Activated CD4-positive, CD25-positive, alpha-beta regulatory T cell treated with anti-CD3 and anti-CD28 coated beads, Interleukin-2, amount 50 U/mL, for 72 hours (primary cell): ENCODE measurements around the gene GSTK1.
"Not testable (repeated sequence)": the region's sequence is repeated elsewhere in the genome, so short reads cannot be mapped to it uniquely, and the experiment has no call there.

Experiments
- DNase-seq: peaks from one replicate; pipeline ENCODE4 v3.0.0; 2021

Gene GSTK1

DNA sequence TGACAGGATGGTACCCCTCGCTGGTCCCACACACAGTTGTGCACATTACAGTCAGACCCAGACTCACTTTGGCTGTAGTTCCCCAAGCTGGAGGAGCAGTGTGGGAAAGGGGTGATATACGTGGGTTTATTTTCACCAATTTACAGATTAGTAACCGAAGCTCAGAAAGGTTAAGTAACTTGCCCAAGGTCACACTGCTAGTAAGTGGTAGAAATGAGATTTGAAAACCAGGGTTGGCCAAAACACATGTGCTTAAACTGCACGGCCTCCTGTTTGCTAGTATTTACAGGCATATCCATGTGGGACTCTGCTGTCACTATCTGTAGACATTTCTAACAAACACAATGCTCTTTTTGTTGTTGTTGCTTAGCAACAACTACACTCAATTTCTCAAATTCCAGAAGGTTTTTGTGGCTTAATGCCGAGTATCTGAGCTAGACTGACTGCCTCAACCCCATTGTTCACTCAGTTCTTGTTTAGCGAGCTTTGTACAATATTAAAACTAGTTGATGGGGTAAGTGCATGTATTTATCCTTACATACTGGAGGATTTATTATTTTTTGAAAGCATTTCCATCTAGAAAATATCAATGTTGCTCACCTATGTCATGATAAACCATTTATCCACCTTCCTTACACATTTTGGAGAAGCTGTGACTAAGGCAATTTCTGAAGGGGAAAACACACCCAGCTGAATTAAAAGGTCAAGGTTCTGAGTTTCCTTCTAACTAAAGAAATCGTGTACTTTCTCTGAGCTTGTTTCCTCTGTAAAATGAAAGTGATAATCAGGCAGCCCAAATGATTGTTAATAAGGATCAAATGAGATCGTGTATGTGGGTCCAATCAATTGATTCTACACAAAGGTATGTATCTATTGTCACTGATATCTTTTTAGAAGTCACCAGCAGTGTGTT is 16.2 kb downstream of the GSTK1 start:
- DNase-seq: no peak

DNA sequence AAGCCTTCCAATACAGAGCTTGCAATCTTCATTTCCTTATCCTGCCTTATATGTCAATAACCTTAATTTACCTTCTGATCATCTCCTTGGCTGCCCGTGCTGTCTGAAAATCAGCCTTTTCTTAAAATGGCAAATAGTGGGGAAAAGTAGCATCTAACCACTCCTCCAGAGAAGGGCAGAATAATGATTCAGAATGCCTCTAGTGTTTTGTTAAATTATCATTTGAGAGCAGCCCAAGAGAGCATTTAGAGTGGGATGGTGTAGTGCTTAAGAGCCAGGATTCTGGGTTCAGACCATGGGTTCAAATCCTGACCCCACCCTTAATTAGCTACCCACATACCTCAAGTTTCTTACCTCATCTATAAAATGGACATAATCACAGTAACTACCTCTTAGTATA is 16.9 kb downstream of the GSTK1 start:
- DNase-seq: no peak

DNA sequence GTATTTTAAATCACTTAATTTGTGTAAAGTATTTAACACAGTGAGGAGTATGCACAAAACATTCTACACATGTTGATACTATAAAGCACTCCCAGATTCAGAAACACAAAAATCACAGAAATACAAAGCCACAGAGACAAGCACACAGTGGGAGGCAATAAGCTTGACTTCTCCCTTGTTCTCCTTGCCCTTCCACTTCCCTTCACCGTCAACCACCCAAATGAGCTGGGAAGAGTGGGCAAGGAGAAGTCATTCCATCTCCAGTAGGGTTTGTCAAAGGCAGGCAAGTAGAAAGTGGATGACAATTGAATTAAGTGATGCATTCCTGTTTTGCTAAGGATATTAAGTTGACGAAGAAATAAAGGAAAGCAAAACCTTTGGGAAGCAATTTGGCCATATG is 17.3 kb downstream of the GSTK1 start:
- no peak for DNase-seq

GRCh38 chr7:143281529-143281928 is 18.3 kb downstream of the GSTK1 start:
- DNase-seq: no peak

- DNase-seq: no peak
Measured at GRCh38 chr7:143282124-143282523, 18.9 kb downstream of the GSTK1 start.

DNA sequence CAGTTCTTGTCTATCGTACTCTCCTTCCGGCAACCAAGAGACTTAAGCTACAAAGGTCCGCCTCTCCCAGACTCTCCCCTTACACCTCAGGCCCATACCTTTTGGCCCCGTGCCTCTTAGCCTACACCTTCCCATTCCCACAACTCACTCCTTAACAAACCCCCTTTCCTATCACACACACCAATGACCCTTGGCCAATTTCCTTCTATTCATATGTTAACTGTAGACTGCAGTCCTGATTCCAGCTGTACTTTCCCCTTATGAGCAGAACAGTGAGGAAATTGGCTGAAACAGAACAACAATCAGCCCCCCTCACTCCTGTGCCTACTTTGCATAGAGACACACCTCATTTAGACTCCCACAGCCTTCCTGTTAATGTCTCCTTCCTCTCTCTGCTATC is 20.1 kb downstream of the GSTK1 start:
- no peak for DNase-seq

- no peak for DNase-seq
Measured at GRCh38 chr7:143284591-143285469, 21.6 kb downstream of the GSTK1 start, which contains the start of gene TMEM139. Gene TMEM139 (plus strand): TSS chr7:143284958. CDS start chr7:143285958, 1,000 bp downstream.

GRCh38 chr7:143285470-143285778 is 22.2 kb downstream of the GSTK1 start:
- DNase-seq: no peak

DNA sequence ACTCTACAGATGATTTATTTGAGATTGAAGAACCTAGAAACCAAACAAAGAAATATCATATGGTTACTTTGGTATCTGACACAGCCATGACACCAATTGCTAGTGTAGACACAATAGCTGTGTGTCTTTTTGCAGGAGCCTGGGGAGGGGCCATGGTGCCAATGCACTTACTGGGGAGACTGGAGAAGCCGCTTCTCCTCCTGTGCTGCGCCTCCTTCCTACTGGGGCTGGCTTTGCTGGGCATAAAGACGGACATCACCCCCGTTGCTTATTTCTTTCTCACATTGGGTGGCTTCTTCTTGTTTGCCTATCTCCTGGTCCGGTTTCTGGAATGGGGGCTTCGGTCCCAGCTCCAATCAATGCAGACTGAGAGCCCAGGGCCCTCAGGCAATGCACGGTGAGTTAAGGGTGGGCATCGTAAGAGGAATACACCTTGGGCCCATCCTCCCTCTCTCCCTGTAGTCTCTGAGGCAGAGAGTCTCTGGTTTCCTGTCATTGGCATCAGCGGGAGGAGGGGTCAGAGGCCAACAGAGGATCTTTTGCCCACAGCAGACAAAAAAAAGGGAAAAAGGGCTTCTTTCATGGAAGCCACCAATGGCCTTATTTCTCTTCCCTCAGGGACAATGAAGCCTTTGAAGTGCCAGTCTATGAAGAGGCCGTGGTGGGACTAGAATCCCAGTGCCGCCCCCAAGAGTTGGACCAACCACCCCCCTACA is 22.7 kb downstream of the GSTK1 start:
- no peak for DNase-seq

DNA sequence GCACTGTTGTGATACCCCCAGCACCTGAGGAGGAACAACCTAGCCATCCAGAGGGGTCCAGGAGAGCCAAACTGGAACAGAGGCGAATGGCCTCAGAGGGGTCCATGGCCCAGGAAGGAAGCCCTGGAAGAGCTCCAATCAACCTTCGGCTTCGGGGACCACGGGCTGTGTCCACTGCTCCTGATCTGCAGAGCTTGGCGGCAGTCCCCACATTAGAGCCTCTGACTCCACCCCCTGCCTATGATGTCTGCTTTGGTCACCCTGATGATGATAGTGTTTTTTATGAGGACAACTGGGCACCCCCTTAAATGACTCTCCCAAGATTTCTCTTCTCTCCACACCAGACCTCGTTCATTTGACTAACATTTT is 23.3 kb downstream of the GSTK1 start:
- DNase-seq: no peak

- no peak for DNase-seq
Measured at GRCh38 chr7:143287339-143287934, 24.2 kb downstream of the GSTK1 start.

DNA sequence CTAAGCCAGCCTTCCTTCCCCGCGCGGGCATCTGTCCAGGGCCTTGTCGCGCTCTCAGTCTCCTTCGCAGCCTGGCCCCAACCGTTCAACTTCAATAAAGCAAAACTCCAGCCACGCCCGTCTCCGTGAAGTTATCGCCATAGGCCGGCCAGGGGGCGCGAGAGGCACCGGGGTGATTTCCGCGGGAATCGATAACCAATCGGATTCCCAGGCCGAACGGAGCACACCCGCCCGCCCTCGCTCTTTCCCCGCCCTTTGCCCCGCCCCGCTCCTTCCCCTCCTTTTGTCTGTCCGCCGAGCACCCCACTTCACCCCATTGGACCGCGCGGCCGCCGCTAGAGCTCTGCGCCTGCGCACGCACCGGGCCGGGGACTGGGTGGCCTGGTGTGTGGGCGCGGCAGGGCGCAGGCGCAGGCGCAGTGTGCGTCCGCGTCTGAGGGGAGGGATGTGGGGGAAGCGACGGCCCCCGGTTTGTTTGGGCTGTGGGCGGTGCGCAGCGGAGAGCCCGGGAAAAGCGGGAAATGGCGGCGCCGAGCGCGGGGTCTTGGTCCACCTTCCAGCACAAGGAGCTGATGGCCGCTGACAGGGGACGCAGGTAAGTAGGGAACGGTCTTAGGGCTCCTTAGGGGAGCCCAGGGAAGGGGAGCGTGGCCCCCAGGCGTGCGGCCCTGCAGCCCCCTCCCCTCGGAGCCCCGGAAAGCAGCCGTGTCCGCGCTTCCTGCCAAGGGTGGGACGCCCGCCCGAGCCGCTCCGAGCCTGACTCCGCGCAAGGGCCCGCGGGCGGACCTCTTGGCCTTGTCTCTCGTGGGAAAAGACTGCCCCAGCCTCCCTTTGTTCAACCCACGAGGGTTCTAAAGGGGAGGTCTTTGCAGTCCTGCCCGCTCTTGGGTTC is 24.9 kb downstream of the GSTK1 start, which contains the start of gene CASP2:
TSS of gene CASP2 (plus strand) at position 417 of the 892 bp plus-strand sequence. CDS start at position 522, 105 bp downstream.
- peak; percentile 98 for DNase-seq

DNA sequence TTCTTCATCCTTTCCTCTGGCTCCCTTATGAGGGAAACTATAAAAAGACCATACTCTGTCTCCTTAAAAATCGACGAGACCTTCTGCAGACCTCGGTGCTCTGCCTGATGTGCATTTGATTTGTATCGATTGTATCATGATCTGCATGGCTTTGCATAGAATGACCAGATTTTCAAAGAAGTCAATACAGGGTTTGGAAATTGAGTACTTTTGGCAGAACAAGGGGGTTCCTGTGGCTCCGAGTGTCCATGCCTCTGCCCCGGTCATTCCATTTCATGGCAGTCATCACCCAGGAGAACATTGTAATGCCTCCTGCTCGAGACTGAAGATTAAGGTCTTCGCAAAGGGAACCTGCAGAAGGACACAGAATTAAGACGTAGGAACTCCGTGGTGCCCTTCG is 25.6 kb downstream of the GSTK1 start:
- DNase-seq: no peak

GRCh38 chr7:143289421-143289820 is 26.2 kb downstream of the GSTK1 start:
- no peak for DNase-seq

DNA sequence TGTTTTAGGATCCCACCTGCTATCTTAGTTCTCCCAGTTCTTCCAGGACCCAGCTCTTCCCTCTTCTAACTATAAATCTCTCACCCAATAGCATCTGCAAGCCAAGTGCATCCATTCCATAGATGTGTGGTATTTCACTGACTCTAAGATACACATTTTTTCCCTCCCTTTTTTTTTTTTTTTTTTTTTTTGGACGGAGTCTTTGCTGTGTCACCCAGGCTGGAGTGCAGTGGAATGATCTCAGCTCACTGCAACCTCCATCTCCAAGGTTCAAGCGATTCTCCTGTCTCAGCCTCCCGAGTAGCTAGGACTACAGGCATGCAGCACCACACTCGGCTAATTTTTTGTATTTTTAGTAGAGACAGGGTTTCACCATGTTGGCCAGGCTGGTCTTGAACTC is 26.6 kb downstream of the GSTK1 start:
- DNase-seq: not testable (repeated sequence)

GRCh38 chr7:143290293-143290692 is 27.1 kb downstream of the GSTK1 start:
- no peak for DNase-seq

GRCh38 chr7:143292876-143293275 is 29.6 kb downstream of the GSTK1 start:
- no peak for DNase-seq

GRCh38 chr7:143295870-143296269 is 32.6 kb downstream of the GSTK1 start:
- no peak for DNase-seq

DNA sequence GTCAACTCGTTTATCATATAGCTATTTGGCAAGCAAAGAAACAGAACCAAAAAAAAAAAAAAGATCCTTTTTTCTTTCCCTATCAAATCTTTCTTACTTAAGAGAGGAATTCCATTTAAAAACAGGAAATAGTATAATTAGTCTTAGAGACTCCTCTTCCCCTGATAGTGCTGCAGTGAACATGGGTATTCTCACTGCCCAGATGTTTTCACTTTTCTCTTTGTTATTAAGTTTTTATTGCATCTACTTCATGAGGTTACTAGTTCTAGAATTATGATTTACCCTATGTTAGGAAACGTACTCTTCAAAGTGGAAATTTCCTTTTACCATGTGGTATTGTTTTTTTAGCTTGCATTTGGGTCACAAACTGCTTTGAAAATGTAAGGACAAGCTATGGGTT is 33.4 kb downstream of the GSTK1 start:
- no peak for DNase-seq

DNA sequence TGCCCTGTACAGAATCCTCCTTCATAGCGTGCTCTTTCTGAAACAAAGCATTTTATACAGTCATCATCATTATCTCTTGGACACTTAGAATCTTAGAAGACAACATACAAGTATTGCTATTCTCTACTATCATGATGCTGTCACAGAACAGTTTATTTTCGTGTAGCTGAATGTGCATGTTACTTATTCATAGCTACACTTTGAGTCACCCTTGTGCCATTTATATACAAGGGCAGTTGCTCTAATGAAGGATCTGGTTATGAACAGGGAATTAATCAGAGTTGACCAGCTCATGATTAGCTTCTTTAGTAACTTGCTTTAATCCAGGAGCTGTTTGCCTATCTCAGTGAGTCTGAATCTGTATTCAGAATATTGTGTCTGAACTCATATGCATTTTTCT is 36.1 kb downstream of the GSTK1 start:
- no peak for DNase-seq

GRCh38 chr7:143299840-143300239 is 36.6 kb downstream of the GSTK1 start:
- peak; percentile 53 for DNase-seq
